PC-9 (cell line): ENCODE data around the gene INO80D. TPM values are rescaled to one million over a fixed set of nuclear protein-coding genes. Genes with fewer than 3 reads are reported as not detected.
"Not testable (repeated sequence)": the region's sequence is repeated elsewhere in the genome, so short reads cannot be mapped to it uniquely, and the experiment has no call there.

Experiments
- BruUV-seq: library from RNA; stranded (reverse); fragments of 400-500 nt; replicated peaks from 2 replicates; lab custom pipeline; 2021; lab: Mats Ljungman, UMichigan
- CTCF ChIA-PET: fragments of 300-600 bp; sonication (Branson Sonifier 250); formaldehyde crosslinking; loops from one replicate; lab custom pipeline; 2022; ENCODE audit warnings: antibody characterized with exemption; lab: Charles Lee
- POLR2A ChIA-PET: fragments of 300-600 bp; sonication (Branson Sonifier 250); formaldehyde crosslinking; loops from one replicate; lab custom pipeline; 2022; ENCODE audit warnings: antibody characterized with exemption; ENCODE audit not compliant: unreplicated experiment; lab: Charles Lee
- DNase-seq, 2 experiments: peaks; one replicate each; pipeline versions ENCODE4 v3.0.0 to v3.0.0-alpha.2; 2015 to 2022; ENCODE audit warnings: mixed read lengths in 1 of 2
- H2AFZ ChIP-seq: fragments of 200-600 bp; sonication (generic); 2 replicates; pipeline ENCODE4 v1.8.1; 2017; ENCODE audit warnings: antibody characterized with exemption
- H3F3A ChIP-seq: fragments of 200-600 bp; sonication (generic); 2 replicates; pipeline ENCODE4 v1.8.1; 2017; ENCODE audit warnings: antibody characterized with exemption, mild to moderate bottlenecking, low read depth; ENCODE audit not compliant: insufficient read depth
- H3K27ac ChIP-seq: fragments of 200-600 bp; sonication (generic); 2 replicates; pipeline ENCODE4 v1.6.1; 2016; ENCODE audit warnings: mixed run types
- H3K27me3 ChIP-seq: fragments of 200-600 bp; sonication (generic); 2 replicates; pipeline ENCODE4 v1.6.1; 2016; ENCODE audit warnings: low read depth, mixed run types; ENCODE audit not compliant: insufficient read depth
- H3K36me3 ChIP-seq: fragments of 200-600 bp; sonication (generic); 2 replicates; pipeline ENCODE4 v1.6.1; 2016; ENCODE audit warnings: low read depth, mixed run types
- H3K4me1 ChIP-seq: fragments of 200-600 bp; sonication (generic); replicated peaks from 2 replicates; pipeline ENCODE4 v1.6.1; 2016; ENCODE audit warnings: mixed run types; ENCODE audit not compliant: insufficient read depth
- H3K4me2 ChIP-seq: fragments of 200-600 bp; sonication (generic); 2 replicates; pipeline ENCODE4 v1.6.1; 2017; ENCODE audit warnings: mixed run types
- H3K4me3 ChIP-seq: fragments of 200-600 bp; sonication (generic); 2 replicates; pipeline ENCODE4 v1.6.1; 2016; ENCODE audit warnings: mixed run types
- H3K79me2 ChIP-seq: fragments of 200-600 bp; sonication (generic); 2 replicates; pipeline ENCODE4 v1.6.1; 2017; ENCODE audit warnings: low read depth, mixed run types
- H3K9me2 ChIP-seq: fragments of 200-600 bp; sonication (generic); 2 replicates; pipeline ENCODE4 v1.8.1; 2017; ENCODE audit warnings: mild to moderate bottlenecking; ENCODE audit not compliant: insufficient read depth
- H3K9me3 ChIP-seq: fragments of 200-600 bp; sonication (generic); 2 replicates; pipeline ENCODE4 v1.8.1; 2016; ENCODE audit warnings: low read depth; ENCODE audit not compliant: insufficient read depth
- H4K20me1 ChIP-seq: fragments of 200-600 bp; sonication (generic); 2 replicates; pipeline ENCODE4 v1.8.1; 2017; ENCODE audit not compliant: insufficient read depth
- CTCF ChIP-seq: fragments of 200-600 bp; sonication (generic); conservative IDR thresholded peaks from 2 replicates; pipeline ENCODE4 v1.6.1; 2017; ENCODE audit warnings: mixed run types, antibody characterized with exemption, mild to moderate bottlenecking, moderate library complexity
- EZH2 ChIP-seq: fragments of 200-600 bp; sonication (generic); IDR thresholded peaks from 2 replicates; pipeline ENCODE4 v1.8.0; 2017; ENCODE audit warnings: antibody characterized with exemption, low read depth
- intact Hi-C: fragments of 100-400 bp; cut with micrococcal nuclease; formaldehyde crosslinking; loops from one replicate; pipeline ENCODE4 v1.10.0; 2022; ENCODE audit not compliant: unreplicated experiment
- total RNA-seq: library from RNA; stranded (reverse); gene quantifications from 2 replicates; pipeline ENCODE4 v1.2.3, GENCODE V29; 2021

Gene INO80D
- total RNA-seq, 1 experiment from 2014 or later, result 12.4 TPM

DNA sequence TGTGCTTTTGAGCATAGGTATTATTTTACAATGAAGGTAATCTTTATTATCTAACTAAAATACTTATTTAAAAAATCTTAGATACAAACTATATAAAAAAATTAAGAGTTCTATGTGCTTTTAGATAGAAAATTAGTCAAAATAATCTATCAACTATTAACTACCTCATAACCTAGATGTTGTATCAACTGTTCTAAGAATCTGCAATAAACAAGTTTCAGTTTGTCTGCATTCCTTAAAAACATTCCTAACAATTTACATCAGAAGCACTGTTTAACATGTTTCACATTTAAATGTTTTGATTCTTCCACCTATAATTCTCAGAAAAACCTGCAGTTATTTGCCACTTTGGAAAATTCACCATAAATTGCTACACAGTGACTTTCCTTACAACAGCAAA is 39.9 kb upstream of the INO80D start:
- intact Hi-C loops, result no loop called here

GRCh38 chr2:206122569-206122968 is 36.6 kb upstream of the INO80D start:
- H3K27me3 ChIP-seq, H3K36me3 ChIP-seq, POLR2A ChIA-PET: not testable (repeated sequence)

More for the DNA sequence above, 39.9 kb upstream of the INO80D start:
- Histone ChIP-seq H3K4me3 (no peak overlapping the region), H3K36me3 (0 out of 2 replicates have a peak, but pooled peaks cover 4% of the 10 kb centered on the region), H2AFZ (no peak overlapping the region), H3K4me1 (no peaks in the 10 kb centered on the region), H4K20me1 (no peaks in the 10 kb centered on the region), H3K27ac (no peak overlapping the region), H3K4me2 (no peak overlapping the region), H3K79me2 (no peaks in the 10 kb centered on the region), H3K9me3 (no peaks in the 10 kb centered on the region), H3F3A (no peaks in the 10 kb centered on the region), H3K27me3 (no peaks in the 10 kb centered on the region), H3K9me2 (no peaks in the 10 kb centered on the region)
- CTCF ChIA-PET, result no interaction called here
- POLR2A ChIA-PET, result no interaction called here
- no peak for DNase-seq
- no peak for TF ChIP-seq EZH2
- no peak for TF ChIP-seq CTCF
- BruUV-seq, result no TSS peak

GRCh38 chr2:206116278-206116677 is 30.3 kb upstream of the INO80D start:
- DNase-seq, result no peak
- no peaks in the 10 kb centered on the region for H3K36me3 ChIP-seq
- H4K20me1 ChIP-seq, result no peaks in the 10 kb centered on the region
- H3K4me3 ChIP-seq, result no peak overlapping the region
- no peak overlapping the region for H3K4me2 ChIP-seq
- no peaks in the 10 kb centered on the region for H3K9me3 ChIP-seq
- no peaks in the 10 kb centered on the region for H3F3A ChIP-seq
- H3K79me2 ChIP-seq, result no peaks in the 10 kb centered on the region
- no peaks in the 10 kb centered on the region for H3K9me2 ChIP-seq
- TF ChIP-seq EZH2, result no peak
- TF ChIP-seq CTCF, result no peak
- H3K4me1 ChIP-seq, result no peaks in the 10 kb centered on the region
- POLR2A ChIA-PET, result no interaction called here
- BruUV-seq, result no TSS peak
- CTCF ChIA-PET, result no interaction called here
- no peaks in the 10 kb centered on the region for H3K27me3 ChIP-seq
- intact Hi-C loops, result no loop called here
- no peak overlapping the region for H2AFZ ChIP-seq
- H3K27ac ChIP-seq, result no peak overlapping the region

More at GRCh38 chr2:206122569-206122968, 36.6 kb upstream of the INO80D start:
- H3K9me2 ChIP-seq, H3K27ac ChIP-seq, H4K20me1 ChIP-seq, CTCF ChIA-PET, H3K4me2 ChIP-seq, H3K9me3 ChIP-seq, H3K79me2 ChIP-seq, DNase-seq, H3K4me3 ChIP-seq, BruUV-seq, intact Hi-C loops, H3F3A ChIP-seq, H3K4me1 ChIP-seq, H2AFZ ChIP-seq: not testable (repeated sequence)

DNA sequence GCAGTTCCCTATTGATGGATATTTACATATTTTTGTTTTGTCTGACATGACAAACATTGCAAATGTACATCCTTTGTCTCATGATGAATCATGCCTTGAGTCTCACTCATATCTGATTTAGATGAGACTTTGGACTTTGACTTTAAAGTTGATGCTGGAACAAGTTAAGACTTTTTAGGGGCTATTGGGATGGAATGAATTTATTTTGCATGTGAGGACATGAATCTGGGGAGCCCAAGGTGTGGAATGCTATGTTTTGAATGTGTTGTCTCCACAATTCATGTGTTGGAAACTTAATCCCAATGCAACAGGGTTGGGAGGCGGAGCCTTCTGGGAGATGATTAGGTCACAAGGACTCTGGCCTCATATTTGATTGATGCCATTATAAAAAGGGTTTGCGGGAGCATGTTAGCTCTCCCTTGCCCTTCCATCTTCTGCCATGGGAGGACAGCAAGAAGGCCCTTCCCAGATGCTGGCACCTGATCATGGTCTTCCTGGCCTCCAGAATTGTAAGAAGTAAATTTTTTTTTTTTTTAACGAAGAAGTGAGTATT is 29.1 kb upstream of the INO80D start:
- Histone ChIP-seq H3K4me1 (no peaks in the 10 kb centered on the region), H3K9me2 (no peaks in the 10 kb centered on the region), H3K4me3 (no peak overlapping the region), H2AFZ (no peak overlapping the region), H4K20me1 (no peaks in the 10 kb centered on the region), H3K27me3 (no peaks in the 10 kb centered on the region), H3K4me2 (no peak overlapping the region), H3K79me2 (no peaks in the 10 kb centered on the region), H3K27ac (no peak overlapping the region), H3F3A (no peaks in the 10 kb centered on the region), H3K9me3 (no peaks in the 10 kb centered on the region), H3K36me3 (no peaks in the 10 kb centered on the region)
- intact Hi-C loops, result no loop called here
- DNase-seq, result no peak
- POLR2A ChIA-PET, result no interaction called here
- CTCF ChIA-PET, result no interaction called here
- no peak for TF ChIP-seq EZH2
- TF ChIP-seq CTCF, result no peak
- BruUV-seq, result no TSS peak
